ENCODE measurements around the gene UNC13C. TPM values are rescaled to one million over a fixed set of nuclear protein-coding genes. Genes with fewer than 3 reads are reported as not detected.

UNC13C gene
- polyA plus RNA-seq, 3 donors: not detected

GRCh38 chr15:54506977-54507524 is 528.8 kb downstream of the UNC13C start:
- no peak overlapping the region for H3K27ac ChIP-seq (ENCODE audit: low read depth, low read length)

GRCh38 chr15:54514601-54515000 is 536.4 kb downstream of the UNC13C start:
- WGBS, 3 donors: 54 to 74% (median 68%) methylated on average over 2 of the region's 2 CpGs
- no peak overlapping the region for H3K27ac ChIP-seq (ENCODE audit: low read depth, low read length)

- 68 to 75% (median 75%) methylated on average over 9 of the region's 9 CpGs for WGBS, 3 donors
- no peak overlapping the region for H3K27ac ChIP-seq (ENCODE audit: low read depth, low read length)
These were observed 537.7 kb downstream of the UNC13C start for GRCh38 chr15:54515664-54516582.

- 56 to 79% (median 59%) methylated on average over 2 of the region's 2 CpGs for WGBS, 3 donors
- H3K27ac ChIP-seq (ENCODE audit: low read depth, low read length): no peak overlapping the region
These were observed 539.1 kb downstream of the UNC13C start for GRCh38 chr15:54517366-54517765.

GRCh38 chr15:54518156-54518882 is 540.1 kb downstream of the UNC13C start:
- WGBS, 3 donors: 52 to 68% (median 66%) methylated on average over 5 of the region's 5 CpGs
- H3K27ac ChIP-seq (ENCODE audit: low read depth, low read length): no peak overlapping the region

- WGBS, 3 donors: 42 to 72% (median 42%) methylated on average over 5 of the region's 5 CpGs
These were observed 541.3 kb downstream of the UNC13C start for GRCh38 chr15:54519577-54519976.

GRCh38 chr15:54520616-54521015 is 542.4 kb downstream of the UNC13C start:
- H3K27ac ChIP-seq (ENCODE audit: low read depth, low read length): no peak overlapping the region
- 27 to 57% (median 56%) methylated on average over 1 of the region's 1 CpG for WGBS, 3 donors

More at GRCh38 chr15:54519577-54519976, 541.3 kb downstream of the UNC13C start:
- no peak overlapping the region for H3K27ac ChIP-seq (ENCODE audit: low read depth, low read length)

- H3K27ac ChIP-seq (ENCODE audit: low read depth, low read length): no peak overlapping the region
- 30 to 79% (median 46%) methylated on average over 2 of the region's 2 CpGs for WGBS, 3 donors
These were observed 543.0 kb downstream of the UNC13C start for GRCh38 chr15:54521206-54521605.

GRCh38 chr15:54528021-54528420 is 549.8 kb downstream of the UNC13C start:
- 78 to 91% (median 86%) methylated on average over 1 of the region's 1 CpG for WGBS, 3 donors
- no peak overlapping the region for H3K27ac ChIP-seq (ENCODE audit: low read depth, low read length)

- WGBS, 3 donors: 53 to 80% (median 76%) methylated on average over 6 of the region's 6 CpGs
- H3K27ac ChIP-seq (ENCODE audit: low read depth, low read length): no peak overlapping the region
These were observed 562.5 kb downstream of the UNC13C start for GRCh38 chr15:54540721-54541120.

- 46 to 84% (median 77%) methylated on average over 3 of the region's 3 CpGs for WGBS, 3 donors
- no peak overlapping the region for H3K27ac ChIP-seq (ENCODE audit: low read depth, low read length)
These were observed 569.2 kb downstream of the UNC13C start for GRCh38 chr15:54547491-54547890.

GRCh38 chr15:54550954-54551353 is 572.7 kb downstream of the UNC13C start:
- WGBS, 3 donors: 53 to 86% (median 55%) methylated on average over 1 of the region's 1 CpG
- no peak overlapping the region for H3K27ac ChIP-seq (ENCODE audit: low read depth, low read length)

- 52 to 73% (median 61%) methylated on average over 1 of the region's 1 CpG for WGBS, 3 donors
- H3K27ac ChIP-seq (ENCODE audit: low read depth, low read length): no peak overlapping the region
These were observed 578.0 kb downstream of the UNC13C start for GRCh38 chr15:54556231-54556630.

GRCh38 chr15:54559405-54560069 is 581.3 kb downstream of the UNC13C start:
- H3K27ac ChIP-seq (ENCODE audit: low read depth, low read length): no peak overlapping the region
- 42 to 67% (median 43%) methylated on average over 4 of the region's 4 CpGs for WGBS, 3 donors

GRCh38 chr15:54560417-54560816 is 582.2 kb downstream of the UNC13C start:
- 84 to 91% (median 87%) methylated on average over 2 of the region's 2 CpGs for WGBS, 3 donors
- H3K27ac ChIP-seq (ENCODE audit: low read depth, low read length): no peak overlapping the region

GRCh38 chr15:54564166-54564565 is 585.9 kb downstream of the UNC13C start:
- 38 to 75% (median 44%) methylated on average over 3 of the region's 3 CpGs for WGBS, 3 donors

GRCh38 chr15:54566654-54567053 is 588.4 kb downstream of the UNC13C start:
- whole genome bisulfite sequencing, 3 donors: 45 to 57% (median 50%) methylated on average over 5 of the region's 5 CpGs
- H3K27ac ChIP-seq (ENCODE audit: low read depth, low read length): no peak overlapping the region

More at GRCh38 chr15:54564166-54564565, 585.9 kb downstream of the UNC13C start:
- no peak overlapping the region for H3K27ac ChIP-seq (ENCODE audit: low read depth, low read length)

- H3K27ac ChIP-seq (ENCODE audit: low read depth, low read length): no peak overlapping the region
- WGBS, 3 donors: 14 to 45% (median 25%) methylated on average over 2 of the region's 2 CpGs
These were observed 589.3 kb downstream of the UNC13C start for GRCh38 chr15:54567408-54568035.

All from adipose tissue (tissue), 3 donors.